ENCODE data around the gene DOK6.

The DOK6 gene

DNA sequence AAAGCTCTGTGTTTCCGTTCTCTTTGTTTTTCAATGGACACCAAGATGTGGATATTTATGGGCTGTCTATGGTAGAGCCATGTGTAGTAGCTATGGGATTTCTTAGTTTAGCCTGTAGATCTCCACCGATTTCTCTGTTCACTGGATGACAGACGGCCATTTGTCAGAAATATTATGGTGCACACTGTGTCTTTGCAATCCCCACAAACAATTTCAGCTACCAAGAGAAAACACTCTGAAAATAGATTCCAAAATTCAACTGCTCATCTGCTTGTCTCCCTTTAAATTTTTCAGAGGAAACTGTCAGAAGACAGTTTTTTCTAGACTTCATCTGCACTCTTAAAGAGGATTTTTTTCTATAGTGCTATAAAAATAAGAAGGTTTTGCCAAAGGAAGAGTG lies 380.2 kb downstream of the DOK6 start:
- no peak for DNase-seq (ENCODE audit: low spot score)
- TF ChIP-seq, protein P1, sequence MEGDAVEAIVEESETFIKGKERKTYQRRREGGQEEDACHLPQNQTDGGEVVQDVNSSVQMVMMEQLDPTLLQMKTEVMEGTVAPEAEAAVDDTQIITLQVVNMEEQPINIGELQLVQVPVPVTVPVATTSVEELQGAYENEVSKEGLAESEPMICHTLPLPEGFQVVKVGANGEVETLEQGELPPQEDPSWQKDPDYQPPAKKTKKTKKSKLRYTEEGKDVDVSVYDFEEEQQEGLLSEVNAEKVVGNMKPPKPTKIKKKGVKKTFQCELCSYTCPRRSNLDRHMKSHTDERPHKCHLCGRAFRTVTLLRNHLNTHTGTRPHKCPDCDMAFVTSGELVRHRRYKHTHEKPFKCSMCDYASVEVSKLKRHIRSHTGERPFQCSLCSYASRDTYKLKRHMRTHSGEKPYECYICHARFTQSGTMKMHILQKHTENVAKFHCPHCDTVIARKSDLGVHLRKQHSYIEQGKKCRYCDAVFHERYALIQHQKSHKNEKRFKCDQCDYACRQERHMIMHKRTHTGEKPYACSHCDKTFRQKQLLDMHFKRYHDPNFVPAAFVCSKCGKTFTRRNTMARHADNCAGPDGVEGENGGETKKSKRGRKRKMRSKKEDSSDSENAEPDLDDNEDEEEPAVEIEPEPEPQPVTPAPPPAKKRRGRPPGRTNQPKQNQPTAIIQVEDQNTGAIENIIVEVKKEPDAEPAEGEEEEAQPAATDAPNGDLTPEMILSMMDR (IDR thresholded peaks at IDR 0.05; ENCODE audit: borderline replicate concordance, control extremely low read depth, extremely low read depth, insufficient read depth, missing control alignments), result no peak
- in situ Hi-C loops (cut with MboI; ENCODE audit: low sequenced_read_pairs, unreplicated experiment), result no loop called here

DNA sequence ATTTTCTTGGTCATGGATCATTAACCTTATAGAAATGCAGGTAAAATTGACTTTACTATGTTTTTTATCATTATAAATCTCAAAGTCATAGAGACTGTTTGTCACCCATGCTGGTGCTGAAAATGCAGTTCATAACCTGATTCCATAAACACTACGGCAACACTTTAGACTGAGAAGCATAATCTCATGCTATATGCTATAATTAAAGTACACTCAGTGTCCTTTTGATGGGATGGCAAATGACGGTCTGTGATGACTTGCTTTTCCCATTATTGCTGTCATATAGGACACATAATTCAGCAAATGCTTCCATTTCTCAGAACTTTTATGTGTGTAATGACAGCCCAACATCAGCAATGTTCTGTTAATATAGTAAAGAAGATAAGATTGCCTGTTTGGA lies 384.1 kb downstream of the DOK6 start:
- in situ Hi-C loops (cut with MboI; ENCODE audit: low sequenced_read_pairs, unreplicated experiment), result no loop called here
- DNase-seq (ENCODE audit: low spot score), result no peak
- TF ChIP-seq, protein P1 (IDR thresholded peaks at IDR 0.05; ENCODE audit: borderline replicate concordance, control extremely low read depth, extremely low read depth, insufficient read depth, missing control alignments), result no peak

DNA sequence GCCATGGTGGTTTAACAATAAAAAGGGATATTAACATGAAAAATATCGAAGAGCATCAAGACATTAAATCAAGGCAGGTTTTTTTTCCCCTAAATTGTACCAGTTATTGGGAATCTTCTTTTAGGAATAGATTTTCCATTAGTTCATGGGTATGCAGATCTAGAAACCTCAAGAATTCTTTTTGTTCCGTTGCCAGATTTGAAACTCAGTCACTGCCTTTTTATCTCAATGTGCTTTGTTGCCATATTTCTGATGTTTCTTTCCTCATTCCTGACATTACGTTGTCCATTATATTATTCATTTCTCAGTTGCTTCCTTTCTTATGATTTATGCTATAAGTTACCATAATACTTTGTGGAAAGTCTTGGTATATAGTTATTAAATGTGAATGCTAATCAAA lies 384.8 kb downstream of the DOK6 start:
- in situ Hi-C loops (cut with MboI; ENCODE audit: low sequenced_read_pairs, unreplicated experiment), result no loop called here
- TF ChIP-seq, protein P1 (IDR thresholded peaks at IDR 0.05; ENCODE audit: borderline replicate concordance, control extremely low read depth, extremely low read depth, insufficient read depth, missing control alignments), result no peak
- DNase-seq (ENCODE audit: low spot score), result no peak

DNA sequence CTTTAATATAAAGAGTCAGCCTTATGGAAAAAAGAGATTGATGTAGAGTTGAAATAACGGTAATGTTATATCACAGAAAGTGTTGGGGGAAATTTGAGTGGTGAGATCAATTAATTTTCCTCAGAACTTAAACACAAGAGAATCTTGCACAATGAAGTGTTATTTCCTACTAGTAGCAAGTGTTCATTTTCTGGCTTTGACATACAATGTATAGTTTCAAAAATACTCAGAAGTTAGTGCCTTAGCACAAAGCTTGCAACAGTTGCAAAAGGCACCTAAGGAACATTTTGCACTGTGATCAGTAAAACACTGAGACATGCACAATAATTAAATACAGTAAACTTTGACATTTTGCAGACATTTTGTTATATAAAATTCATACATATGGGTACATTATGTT lies 385.7 kb downstream of the DOK6 start:
- no peak for DNase-seq (ENCODE audit: low spot score)
- in situ Hi-C loops (cut with MboI; ENCODE audit: low sequenced_read_pairs, unreplicated experiment), result no loop called here
- TF ChIP-seq, protein P1 (IDR thresholded peaks at IDR 0.05; ENCODE audit: borderline replicate concordance, control extremely low read depth, extremely low read depth, insufficient read depth, missing control alignments), result no peak

DNA sequence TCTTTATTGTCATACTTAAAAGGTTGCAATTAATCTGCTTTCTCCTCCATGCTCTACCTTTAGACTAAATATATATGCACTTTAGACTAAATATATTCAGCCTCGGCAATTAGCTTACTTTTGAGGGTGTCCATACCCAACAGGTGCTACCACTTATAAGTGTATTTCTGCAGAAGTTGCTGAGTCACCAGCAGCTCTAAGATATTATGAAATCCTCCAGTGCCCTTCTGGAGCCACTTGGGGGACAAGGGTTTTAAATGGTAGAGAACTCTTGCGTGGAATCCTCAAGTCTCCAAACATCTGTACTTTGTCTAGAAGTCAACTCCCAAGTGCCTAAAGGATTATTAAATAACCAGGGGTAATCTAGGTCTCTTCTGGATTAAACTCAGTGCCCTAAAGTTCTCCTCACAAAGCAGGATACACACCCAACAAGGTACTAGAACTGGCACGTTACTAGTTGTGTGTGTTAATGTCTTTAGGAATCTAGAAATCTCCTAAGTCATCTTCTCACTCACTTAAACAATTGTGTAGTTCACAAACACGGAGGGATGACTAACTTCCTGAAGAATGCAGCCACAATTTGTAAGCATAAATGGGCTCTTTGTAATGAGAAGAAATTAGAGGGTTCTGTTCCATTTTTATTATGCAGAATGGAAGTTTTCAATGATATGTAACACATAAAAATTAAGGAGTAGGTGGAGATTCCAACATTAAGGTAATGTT lies 387.3 kb downstream of the DOK6 start:
- DNase-seq (ENCODE audit: low spot score), result no peak
- in situ Hi-C loops (cut with MboI; ENCODE audit: low sequenced_read_pairs, unreplicated experiment), result no loop called here

DNA sequence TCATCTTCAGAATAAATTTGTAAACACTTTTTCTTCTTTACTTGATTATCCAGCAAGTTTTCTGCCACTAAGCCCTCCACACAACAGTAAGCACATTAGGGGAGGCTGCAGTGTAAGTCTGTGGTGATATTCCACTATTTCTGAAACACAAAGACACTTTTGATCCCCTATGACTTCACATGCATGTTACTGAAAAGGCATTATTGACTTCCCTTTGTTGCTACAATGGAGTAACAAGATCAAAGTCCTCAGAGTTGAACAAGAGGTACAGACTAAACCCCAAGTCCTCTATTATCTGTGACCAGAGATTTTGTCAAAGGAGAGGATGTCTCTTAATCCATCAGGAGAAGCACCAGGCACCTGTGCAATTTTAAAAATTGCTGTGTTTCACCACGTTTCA lies 389.1 kb downstream of the DOK6 start:
- DNase-seq (ENCODE audit: low spot score), result no peak
- in situ Hi-C loops (cut with MboI; ENCODE audit: low sequenced_read_pairs, unreplicated experiment), result no loop called here
- TF ChIP-seq, protein P1 (IDR thresholded peaks at IDR 0.05; ENCODE audit: borderline replicate concordance, control extremely low read depth, extremely low read depth, insufficient read depth, missing control alignments), result no peak

More for the DNA sequence above, 387.3 kb downstream of the DOK6 start:
- TF ChIP-seq, protein P1 (IDR thresholded peaks at IDR 0.05; ENCODE audit: borderline replicate concordance, control extremely low read depth, extremely low read depth, insufficient read depth, missing control alignments), result no peak

All from GM13976 (cell line).